ENCODE measurements around the gene ZNF664. TPM values are rescaled to one million over a fixed set of nuclear protein-coding genes. Genes with fewer than 3 reads are reported as not detected.

Gene ZNF664
- total and polyA plus RNA-seq, 2 of the 8 experiments (the other 6 are each of a cell fraction or from before 2014, with no cell fraction given) = 22.8 to 51.4 TPM

DNA sequence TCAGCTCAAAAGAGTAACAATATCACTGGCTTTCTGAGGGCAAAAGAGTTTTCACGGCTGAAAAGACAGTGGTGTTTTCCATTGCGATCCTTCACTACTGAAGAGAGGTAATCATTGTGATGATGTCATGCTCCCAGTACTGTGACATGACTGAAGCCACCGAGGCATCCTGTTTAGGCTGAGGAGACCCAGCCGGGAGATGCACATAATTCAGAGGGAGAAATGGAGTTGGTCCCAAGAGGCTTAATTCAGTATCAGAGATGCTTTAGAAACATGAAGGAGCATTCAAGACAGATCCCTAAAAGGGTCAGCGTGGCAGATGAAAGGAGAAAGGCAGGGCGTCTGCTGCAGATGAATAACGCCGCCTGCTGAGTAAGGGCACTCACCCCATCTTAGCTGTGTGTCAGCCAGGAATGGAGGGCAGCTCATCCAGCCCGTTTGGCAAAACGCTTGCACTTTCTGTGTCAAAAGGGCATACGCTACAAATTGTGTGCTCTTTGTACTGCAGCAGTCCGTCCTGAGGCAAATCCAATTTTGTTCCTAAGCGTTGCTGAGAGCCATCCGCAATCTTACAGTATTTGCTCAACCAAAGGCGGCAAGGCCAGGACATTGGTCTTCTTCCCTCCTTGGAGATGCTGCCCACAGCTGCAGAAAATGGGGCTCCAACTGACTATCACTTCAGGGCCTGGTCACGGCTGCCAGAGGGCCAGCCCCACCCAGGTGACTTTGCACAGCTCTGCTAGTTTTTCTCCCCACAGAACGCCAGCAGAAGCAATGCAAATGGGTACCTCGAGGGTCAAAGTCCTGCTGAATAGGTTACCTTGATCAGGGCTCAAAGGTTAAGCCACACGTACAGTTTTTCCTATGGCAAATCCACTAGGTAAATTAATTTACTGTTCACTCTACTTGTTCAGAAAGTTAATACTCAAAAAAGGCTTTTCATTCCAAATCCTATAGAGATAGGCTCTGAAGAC is 23.9 kb upstream of the ZNF664 start (continued):
- no peak for TF ChIP-seq RBBP5 (IDR thresholded peaks at IDR 0.05; ENCODE audit: borderline replicate concordance, low read depth, low read length)
- no peak for TF ChIP-seq SIRT6 (IDR thresholded peaks at IDR 0.05; ENCODE audit: low read length)
